Keratinocyte (primary cell): ENCODE data around the gene SLC9B2. TPM values are rescaled to one million over a fixed set of nuclear protein-coding genes. Genes with fewer than 3 reads are reported as not detected.

Experiments
- DNase-seq: peaks from one replicate; pipeline ENCODE4 v3.0.0-alpha.2; 2011; ENCODE audit warnings: low read depth, missing footprints, low spot score
- FAIRE-seq: peaks from 2 replicates; lab custom pipeline; 2011; peaks lifted over from hg19 to GRCh38; lab: Jason Lieb, UNC
- H2AFZ ChIP-seq: 2 replicates; pipeline ENCODE4 v1.6.0; 2012; ENCODE audit warnings: low read length, control low read depth, inconsistent platforms; ENCODE audit not compliant: control insufficient read depth
- H3K27ac ChIP-seq: 2 replicates; pipeline ENCODE4 v1.5.1; 2011; ENCODE audit warnings: low read length; ENCODE audit not compliant: control insufficient read depth, insufficient read depth
- H3K27me3 ChIP-seq: 3 replicates; pipeline ENCODE4 v1.6.0; 2011; ENCODE audit warnings: low read length; ENCODE audit not compliant: control insufficient read depth, insufficient read depth; ENCODE audit errors: extremely low read depth
- H3K36me3 ChIP-seq, 2 experiments: 2 replicates in 1 of 2; 3 replicates in 1 of 2; pipeline ENCODE4 v1.5.1; 2011; ENCODE audit warnings: low read length in 2 of 2, mild to moderate bottlenecking in 1 of 2; ENCODE audit not compliant: control insufficient read depth in 2 of 2, insufficient read depth in 2 of 2; ENCODE audit errors: extremely low read depth in 1 of 2
- H3K4me1 ChIP-seq: 3 replicates; pipeline ENCODE4 v1.5.1; 2011; ENCODE audit warnings: low read length; ENCODE audit not compliant: control insufficient read depth, insufficient read depth; ENCODE audit errors: extremely low read depth
- H3K4me2 ChIP-seq: 3 replicates; pipeline ENCODE4 v1.6.0; 2011; ENCODE audit warnings: low read depth, low read length; ENCODE audit not compliant: control insufficient read depth, insufficient read depth; ENCODE audit errors: extremely low read depth
- H3K4me3 ChIP-seq, 3 experiments: fragments of 200-600 bp in 1 of 3; sonication (generic) in 1 of 3; 2 replicates in 2 of 3; 3 replicates in 1 of 3; pipeline ENCODE4 v1.5.1; 2011 to 2016; ENCODE audit warnings: low read length in 3 of 3, mild to moderate bottlenecking in 3 of 3, control low read depth in 2 of 3, inconsistent platforms in 1 of 3, low read depth in 1 of 3, mixed read lengths in 1 of 3, mixed run types in 1 of 3, moderate library complexity in 1 of 3; ENCODE audit not compliant: control insufficient read depth in 2 of 3, insufficient read depth in 2 of 3; ENCODE audit errors: extremely low read depth in 1 of 3
- H3K79me2 ChIP-seq: 2 replicates; pipeline ENCODE4 v1.6.0; 2012; ENCODE audit warnings: low read length; ENCODE audit not compliant: control insufficient read depth, insufficient read depth
- H3K9ac ChIP-seq: 3 replicates; pipeline ENCODE4 v1.6.0; 2011; ENCODE audit warnings: low read length; ENCODE audit not compliant: control insufficient read depth, insufficient read depth; ENCODE audit errors: extremely low read depth
- H3K9me1 ChIP-seq: 3 replicates; pipeline ENCODE4 v1.6.0; 2011; ENCODE audit warnings: low read length; ENCODE audit not compliant: control insufficient read depth, insufficient read depth; ENCODE audit errors: extremely low read depth
- H3K9me3 ChIP-seq: 2 replicates; pipeline ENCODE4 v1.5.1; 2012; ENCODE audit warnings: low read depth, low read length; ENCODE audit not compliant: control insufficient read depth
- H4K20me1 ChIP-seq: 3 replicates; pipeline ENCODE4 v1.6.0; 2011; ENCODE audit warnings: low read length; ENCODE audit not compliant: control insufficient read depth, insufficient read depth; ENCODE audit errors: extremely low read depth
- CTCF ChIP-seq, 3 experiments: IDR thresholded peaks in 1 of 3; conservative IDR thresholded peaks in 1 of 3; optimal IDR thresholded peaks in 1 of 3; 2 replicates in 2 of 3; 3 replicates in 1 of 3; pipeline versions ENCODE3 to v1.5.1; 2011; ENCODE audit warnings: low read length in 3 of 3, mild to moderate bottlenecking in 3 of 3, moderate library complexity in 2 of 3, control low read depth in 1 of 3, inconsistent platforms in 1 of 3; ENCODE audit not compliant: insufficient read depth in 2 of 3; ENCODE audit errors: extremely low read depth in 1 of 3
- EZH2 ChIP-seq: IDR thresholded peaks from one replicate; pipeline ENCODE4 v1.6.1; 2012; ENCODE audit warnings: inconsistent platforms, mild to moderate bottlenecking, low read length, moderate library complexity
- dilution Hi-C: fragments of 300-500 bp; cut with MboI; formaldehyde crosslinking; loops from one replicate; pipeline ENCODE4 v1.7.0; 2020; ENCODE audit warnings: low sequenced_read_pairs; ENCODE audit not compliant: extremely low pct_ligation_motif_present
- polyA plus RNA-seq, 5 experiments: library from polyadenylated mRNA; depleted of rRNA in 3 of 5; stranded (reverse) in 3 of 5; stranded (forward) in 1 of 5; unstranded in 1 of 5; fragments of >200 nt; gene quantifications; 1 replicate in 1 of 5; 2 replicates in 3 of 5; 3 replicates in 1 of 5; pipeline versions ENCODE4 v1.2.1 to v1.2.3, GENCODE V29; 2011 to 2012; ENCODE audit warnings: missing spikeins in 2 of 5, low read depth in 1 of 5, low replicate concordance in 1 of 5

The SLC9B2 gene
- polyA plus RNA-seq, 1 donor (not counting 4 experiments of a cell fraction or from before 2014, with no cell fraction given): 14.6 TPM

DNA sequence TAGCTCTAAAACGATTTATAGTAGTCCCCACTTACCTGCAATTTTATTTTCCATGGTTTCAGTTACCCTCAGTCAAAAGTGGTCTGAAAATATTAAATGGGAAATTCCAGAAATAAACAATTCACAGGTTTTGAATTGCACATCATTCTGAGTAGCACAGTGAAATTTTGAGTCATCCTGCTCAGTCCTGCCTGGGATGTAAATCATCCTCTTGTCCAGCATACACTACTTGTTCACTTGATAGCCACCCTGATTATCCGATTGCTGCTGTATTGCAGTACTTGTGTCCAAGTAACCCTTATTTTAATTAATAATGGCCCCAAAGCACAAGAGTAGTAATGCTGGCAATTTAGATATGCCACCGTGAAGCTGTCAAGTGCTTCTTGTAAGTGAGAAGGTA, 46.6 kb upstream of the SLC9B2 start:
- no peak overlapping the region for H3K27ac ChIP-seq
- TF ChIP-seq CTCF (optimal IDR thresholded peaks at IDR 0.05 in 1 of 3, IDR thresholded peaks at IDR 0.05 in 1 of 3, conservative IDR thresholded peaks at IDR 0.05 in 1 of 3; ENCODE audit: extremely low read depth in 1 of 3, insufficient read depth in 2 of 3, low read length in 3 of 3) (no peak), EZH2 (no peak)
- H2AFZ ChIP-seq: no peak overlapping the region
- dilution Hi-C loops: no loop called here
- FAIRE-seq: no peak
- DNase-seq: no peak
- H3K9ac ChIP-seq: no peak overlapping the region
- H4K20me1 ChIP-seq: no peaks in the 10 kb centered on the region
- peaks cover 0 to 8% of the 10 kb centered on the region in 2 experiments for H3K36me3 ChIP-seq
- no peaks in the 10 kb centered on the region for H3K9me3 ChIP-seq
- H3K4me3 ChIP-seq: no peak overlapping the region
- no peaks in the 10 kb centered on the region for H3K79me2 ChIP-seq
- H3K27me3 ChIP-seq: no peaks in the 10 kb centered on the region
- H3K4me2 ChIP-seq: no peak overlapping the region
- H3K9me1 ChIP-seq: no peaks in the 10 kb centered on the region
- H3K4me1 ChIP-seq: no peaks in the 10 kb centered on the region

- Histone ChIP-seq H3K79me2 (no peaks in the 10 kb centered on the region), H2AFZ (no peak overlapping the region), H3K4me1 (no peaks in the 10 kb centered on the region), H3K9ac (no peak overlapping the region), H3K9me3 (no peaks in the 10 kb centered on the region), H3K9me1 (no peaks in the 10 kb centered on the region), H4K20me1 (no peaks in the 10 kb centered on the region), H3K4me3 (no peak overlapping the region), H3K36me3 (no peaks in the 10 kb centered on the region), H3K4me2 (no peak overlapping the region), H3K27ac (no peak overlapping the region), H3K27me3 (no peaks in the 10 kb centered on the region)
- TF ChIP-seq EZH2 (no peak), CTCF (optimal IDR thresholded peaks at IDR 0.05 in 1 of 3, IDR thresholded peaks at IDR 0.05 in 1 of 3, conservative IDR thresholded peaks at IDR 0.05 in 1 of 3; ENCODE audit: extremely low read depth in 1 of 3, insufficient read depth in 2 of 3, low read length in 3 of 3) (no peak)
- DNase-seq: no peak
- no peak for FAIRE-seq
- dilution Hi-C loops: no loop called here
Measured at GRCh38 chr4:103118166-103118565, 41.6 kb upstream of the SLC9B2 start.
